RWPE2 (cell line): Measurements from ENCODE around the gene CMPK2.

Source experiments
- ATAC-seq: fragments of 200-7000 bp; cut with Tn5 transposase; 3 replicates; pipeline ENCODE4 v1.9.1; 2021; ENCODE audit warnings: low read depth
- DNase-seq: peaks from one replicate; pipeline ENCODE4 v3.0.0-alpha.2; 2020; ENCODE audit warnings: low spot score
- H3K27ac ChIP-seq: fragments of 450-650 bp; 2 replicates; pipeline ENCODE4 v1.5.1; 2017; ENCODE audit warnings: mild to moderate bottlenecking; ENCODE audit not compliant: poor library complexity, severe bottlenecking
- H3K27me3 ChIP-seq: fragments of 250-450 bp; sonication (Bioruptor Pico); 2 replicates; pipeline ENCODE4 v1.5.1; 2021; ENCODE audit warnings: mild to moderate bottlenecking, moderate library complexity; ENCODE audit not compliant: insufficient read depth, poor library complexity, severe bottlenecking
- H3K36me3 ChIP-seq: fragments of 250-450 bp; sonication (Bioruptor Pico); 2 replicates; pipeline ENCODE4 v1.5.1; 2020; ENCODE audit warnings: low read depth, mild to moderate bottlenecking, moderate library complexity
- H3K4me1 ChIP-seq: fragments of 250-450 bp; sonication (Bioruptor Pico); 2 replicates; pipeline ENCODE4 v1.5.1; 2021; ENCODE audit warnings: mild to moderate bottlenecking, moderate library complexity; ENCODE audit not compliant: insufficient read depth, poor library complexity, severe bottlenecking
- H3K4me3 ChIP-seq: fragments of 250-450 bp; sonication (Bioruptor Pico); 2 replicates; pipeline ENCODE4 v1.5.1; 2021; ENCODE audit warnings: mild to moderate bottlenecking, moderate library complexity; ENCODE audit not compliant: severe bottlenecking
- H3K9me3 ChIP-seq: fragments of 250-450 bp; sonication (Bioruptor Pico); 2 replicates; pipeline ENCODE4 v1.5.1; 2021; ENCODE audit warnings: mild to moderate bottlenecking, moderate library complexity; ENCODE audit not compliant: severe bottlenecking
- TF ChIP-seq, protein P1 (sequence below): fragments of 450-650 bp; IDR thresholded peaks from one replicate; pipeline ENCODE4 v1.5.1; 2017; ENCODE audit warnings: mild to moderate bottlenecking, moderate library complexity; ENCODE audit not compliant: poor library complexity, severe bottlenecking

The CMPK2 gene, protein sequence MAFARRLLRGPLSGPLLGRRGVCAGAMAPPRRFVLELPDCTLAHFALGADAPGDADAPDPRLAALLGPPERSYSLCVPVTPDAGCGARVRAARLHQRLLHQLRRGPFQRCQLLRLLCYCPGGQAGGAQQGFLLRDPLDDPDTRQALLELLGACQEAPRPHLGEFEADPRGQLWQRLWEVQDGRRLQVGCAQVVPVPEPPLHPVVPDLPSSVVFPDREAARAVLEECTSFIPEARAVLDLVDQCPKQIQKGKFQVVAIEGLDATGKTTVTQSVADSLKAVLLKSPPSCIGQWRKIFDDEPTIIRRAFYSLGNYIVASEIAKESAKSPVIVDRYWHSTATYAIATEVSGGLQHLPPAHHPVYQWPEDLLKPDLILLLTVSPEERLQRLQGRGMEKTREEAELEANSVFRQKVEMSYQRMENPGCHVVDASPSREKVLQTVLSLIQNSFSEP

DNA sequence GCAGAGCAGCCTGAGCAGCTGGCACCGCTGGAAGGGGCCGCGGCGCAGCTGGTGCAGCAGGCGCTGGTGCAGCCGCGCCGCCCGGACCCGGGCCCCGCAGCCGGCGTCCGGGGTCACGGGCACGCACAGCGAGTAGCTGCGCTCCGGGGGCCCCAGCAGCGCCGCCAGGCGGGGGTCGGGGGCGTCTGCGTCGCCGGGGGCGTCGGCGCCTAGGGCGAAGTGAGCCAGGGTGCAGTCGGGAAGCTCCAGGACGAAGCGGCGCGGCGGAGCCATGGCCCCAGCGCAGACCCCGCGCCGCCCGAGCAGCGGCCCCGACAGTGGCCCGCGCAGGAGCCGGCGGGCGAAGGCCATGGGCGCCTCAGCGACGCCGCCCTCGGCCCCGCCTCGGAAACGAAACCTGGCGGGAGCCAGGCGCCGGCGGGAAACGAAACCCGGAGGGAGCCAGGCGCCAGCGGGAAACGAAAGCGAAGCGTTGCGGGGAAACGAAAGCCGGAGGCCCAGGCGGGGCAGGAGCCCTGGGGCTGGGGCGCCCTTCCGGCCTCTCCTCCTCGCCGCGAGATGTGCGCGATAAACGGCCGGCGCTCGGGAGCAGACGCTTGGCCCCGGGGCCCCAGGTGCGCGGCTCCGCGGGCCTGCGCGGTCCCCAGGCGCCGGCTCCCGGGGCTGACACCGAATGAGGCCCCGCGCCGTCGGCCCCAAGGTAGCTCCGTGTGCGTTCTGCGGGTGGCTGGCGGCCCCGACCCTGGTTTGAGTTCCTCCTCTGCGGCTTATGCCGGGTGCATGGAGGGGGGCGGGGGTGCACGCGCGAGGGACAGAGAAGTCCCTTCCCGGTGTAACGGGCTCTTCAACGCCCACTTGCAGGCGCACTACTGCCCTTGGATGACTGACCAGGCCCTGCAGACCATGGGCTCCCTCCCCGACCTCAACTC, at the start of gene CMPK2:
CMPK2 (minus strand) TSS at position 562 of the 929 bp plus-strand sequence; CDS start at position 351, 211 bp downstream.
- TF ChIP-seq, protein P1, sequence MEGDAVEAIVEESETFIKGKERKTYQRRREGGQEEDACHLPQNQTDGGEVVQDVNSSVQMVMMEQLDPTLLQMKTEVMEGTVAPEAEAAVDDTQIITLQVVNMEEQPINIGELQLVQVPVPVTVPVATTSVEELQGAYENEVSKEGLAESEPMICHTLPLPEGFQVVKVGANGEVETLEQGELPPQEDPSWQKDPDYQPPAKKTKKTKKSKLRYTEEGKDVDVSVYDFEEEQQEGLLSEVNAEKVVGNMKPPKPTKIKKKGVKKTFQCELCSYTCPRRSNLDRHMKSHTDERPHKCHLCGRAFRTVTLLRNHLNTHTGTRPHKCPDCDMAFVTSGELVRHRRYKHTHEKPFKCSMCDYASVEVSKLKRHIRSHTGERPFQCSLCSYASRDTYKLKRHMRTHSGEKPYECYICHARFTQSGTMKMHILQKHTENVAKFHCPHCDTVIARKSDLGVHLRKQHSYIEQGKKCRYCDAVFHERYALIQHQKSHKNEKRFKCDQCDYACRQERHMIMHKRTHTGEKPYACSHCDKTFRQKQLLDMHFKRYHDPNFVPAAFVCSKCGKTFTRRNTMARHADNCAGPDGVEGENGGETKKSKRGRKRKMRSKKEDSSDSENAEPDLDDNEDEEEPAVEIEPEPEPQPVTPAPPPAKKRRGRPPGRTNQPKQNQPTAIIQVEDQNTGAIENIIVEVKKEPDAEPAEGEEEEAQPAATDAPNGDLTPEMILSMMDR, result peak; percentile 21
- Histone ChIP-seq H3K9me3 (no peaks in the 10 kb centered on the region), H3K27ac (no peak within 1 kb of the TSS), H3K4me1 (no peaks in the 10 kb centered on the region), H3K4me3 (peak within 1 kb of the TSS; percentile 50), H3K27me3 (no peaks in the 10 kb centered on the region), H3K36me3 (no peaks in the 10 kb centered on the region)
- ATAC-seq (peak; percentile 65), DNase-seq (no peak)

GRCh38 chr2:6915399-6915798, 49.7 kb upstream of the CMPK2 start:
- H3K36me3 ChIP-seq, result no peaks in the 10 kb centered on the region

GRCh38 chr2:6914828-6915227, 49.1 kb upstream of the CMPK2 start:
- Histone ChIP-seq H3K27me3 (peaks cover 4% of the 10 kb centered on the region), H3K4me3 (no peak overlapping the region), H3K36me3 (no peaks in the 10 kb centered on the region), H3K4me1 (no peaks in the 10 kb centered on the region), H3K27ac (no peak overlapping the region), H3K9me3 (no peaks in the 10 kb centered on the region)
- peak; percentile 53 for ATAC-seq
- DNase-seq, result no peak
- TF ChIP-seq, protein P1, result no peak

More at GRCh38 chr2:6915399-6915798, 49.7 kb upstream of the CMPK2 start:
- TF ChIP-seq, protein P1, result no peak
- Histone ChIP-seq H3K9me3 (no peaks in the 10 kb centered on the region), H3K27ac (no peak overlapping the region), H3K27me3 (peaks cover 4% of the 10 kb centered on the region), H3K4me3 (no peak overlapping the region), H3K4me1 (no peaks in the 10 kb centered on the region)
- ATAC-seq (no peak), DNase-seq (no peak)

DNA sequence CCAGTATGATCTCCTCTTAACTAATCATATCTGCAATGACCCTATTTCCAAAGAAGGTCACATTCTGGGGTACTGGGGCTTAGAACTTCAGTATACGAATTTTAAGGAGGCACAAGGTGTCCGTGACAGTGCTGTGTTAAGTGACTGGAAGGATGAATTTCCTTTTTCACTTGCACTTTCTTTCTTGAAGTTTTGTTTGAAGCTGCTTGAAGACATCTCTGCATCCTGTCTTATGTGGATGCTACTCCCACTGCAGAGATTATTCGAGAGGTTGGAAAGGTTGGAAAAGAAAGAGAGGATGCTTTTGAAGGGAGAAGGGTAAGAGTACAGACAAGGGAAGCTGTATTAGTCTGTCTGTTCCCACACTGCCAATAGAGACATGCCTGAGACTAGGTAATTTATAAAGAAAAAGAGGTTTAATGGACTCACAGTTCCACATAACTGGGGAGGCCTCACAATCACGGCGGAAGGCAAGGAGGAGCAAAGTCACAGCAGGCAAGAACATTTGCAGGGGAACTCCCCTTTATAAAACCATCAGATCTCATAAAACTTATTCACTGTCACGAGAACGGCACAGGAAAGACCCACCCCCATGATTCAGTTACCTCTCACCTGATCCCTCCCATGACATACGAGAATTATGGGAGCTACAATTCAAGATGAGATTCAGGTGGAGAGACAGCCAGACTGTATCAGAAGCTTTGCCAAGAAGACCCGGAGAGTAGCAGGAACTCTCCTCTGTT, 47.9 kb upstream of the CMPK2 start:
- no peak overlapping the region for H3K4me3 ChIP-seq
- H3K27ac ChIP-seq, result no peak overlapping the region
- ATAC-seq (no peak), DNase-seq (no peak)
- H3K27me3 ChIP-seq, result peaks cover 13% of the 10 kb centered on the region
- TF ChIP-seq, protein P1, result no peak
- H3K36me3 ChIP-seq, result no peaks in the 10 kb centered on the region
- no peaks in the 10 kb centered on the region for H3K9me3 ChIP-seq
- no peaks in the 10 kb centered on the region for H3K4me1 ChIP-seq
